GM21619 (cell line): ENCODE data around the gene HOXC9.

Experiments used
- ATAC-seq: cut with Tn5 transposase; IDR thresholded peaks from one replicate; pipeline ENCODE4 v1.9.1; 2021; ENCODE audit not compliant: unreplicated experiment

HOXC9 gene

GRCh38 chr12:53963005-53963404, 37.0 kb upstream of the HOXC9 start:
- no peak for ATAC-seq

- no peak for ATAC-seq
Observed at GRCh38 chr12:53963434-53964314, 36.3 kb upstream of the HOXC9 start.

GRCh38 chr12:53964315-53964713, 35.6 kb upstream of the HOXC9 start:
- ATAC-seq: no peak

- ATAC-seq: no peak
Observed at GRCh38 chr12:53965281-53966084, 34.5 kb upstream of the HOXC9 start.

- no peak for ATAC-seq
Observed at GRCh38 chr12:53966085-53966384, 33.9 kb upstream of the HOXC9 start.

- no peak for ATAC-seq
Observed at GRCh38 chr12:53966385-53967133, 33.4 kb upstream of the HOXC9 start.

- no peak for ATAC-seq
Observed at GRCh38 chr12:53967421-53967925, 32.5 kb upstream of the HOXC9 start.

GRCh38 chr12:53968214-53969127, 31.5 kb upstream of the HOXC9 start:
- no peak for ATAC-seq

GRCh38 chr12:53969588-53970259, 30.2 kb upstream of the HOXC9 start:
- no peak for ATAC-seq

- ATAC-seq: no peak
Observed at GRCh38 chr12:53970451-53970850, 29.5 kb upstream of the HOXC9 start.

- no peak for ATAC-seq
Observed at GRCh38 chr12:53971129-53971528, 28.8 kb upstream of the HOXC9 start.

- no peak for ATAC-seq
Observed at GRCh38 chr12:53971686-53972085, 28.3 kb upstream of the HOXC9 start.

GRCh38 chr12:53972152-53972702, 27.7 kb upstream of the HOXC9 start:
- no peak for ATAC-seq

- ATAC-seq: no peak
Observed at GRCh38 chr12:53972722-53973235, 27.2 kb upstream of the HOXC9 start, which contains the start of gene HOXC11. Gene HOXC11, plus strand, starts transcription at chr12:53973126. Its CDS starts 116 bp downstream, at chr12:53973242.

- ATAC-seq: no peak
Observed at GRCh38 chr12:53973236-53974042, 26.5 kb upstream of the HOXC9 start.

GRCh38 chr12:53974084-53975063, 25.6 kb upstream of the HOXC9 start, which contains the start of gene HOTAIR:
Gene HOTAIR, minus strand, starts transcription at chr12:53974954.
- ATAC-seq: no peak

GRCh38 chr12:53975064-53975471, 24.9 kb upstream of the HOXC9 start:
- no peak for ATAC-seq
